Measurements from ENCODE around the gene VAV3. TPM values are rescaled to one million over a fixed set of nuclear protein-coding genes. Genes with fewer than 3 reads are reported as not detected.

The VAV3 gene
- total and polyA plus RNA-seq, 9 of the 15 experiments (the other 6 are each of a cell fraction or from before 2014, with no cell fraction given), result not detected

- BruUV-seq (replicated peaks), result no TSS peak
- Histone ChIP-seq H4K20me1 (replicated peaks; ENCODE audit: control insufficient read depth, insufficient read depth, low read length) (no peaks in the 10 kb centered on the region), H3K9me3 (replicated peaks; ENCODE audit: control insufficient read depth, insufficient read depth, low read depth, low read length) (no peaks in the 10 kb centered on the region), H3K9ac (ENCODE audit: insufficient read depth in 1 of 2, low read depth in 2 of 2, low read length in 2 of 2) (no peak overlapping the region), H3K9me1 (ENCODE audit: control insufficient read depth, insufficient read depth, low read length) (no peaks in the 10 kb centered on the region), H3K27me3 (ENCODE audit: control insufficient read depth in 2 of 2, insufficient read depth in 2 of 2, low read length in 2 of 2) (no peaks in the 10 kb centered on the region), H3K27ac (ENCODE audit: extremely low read depth, low read depth, low read length) (no peak overlapping the region), H3K79me2 (ENCODE audit: control insufficient read depth, insufficient read depth, low read length) (no peaks in the 10 kb centered on the region), H3K4me3 (no peak overlapping the region), H3K4me2 (ENCODE audit: insufficient read depth, low read length) (no peak overlapping the region), H3K36me3 (ENCODE audit: control insufficient read depth, insufficient read depth, low read length) (no peaks in the 10 kb centered on the region), H2AFZ (ENCODE audit: low read depth, low read length) (no peak overlapping the region), H3K4me1 (replicated peaks in 1 of 2; ENCODE audit: control insufficient read depth in 2 of 2, insufficient read depth in 2 of 2, low read length in 2 of 2) (no peaks in the 10 kb centered on the region)
- ChIA-PET POLR2A (interaction anchor here (0.5 kb wide), 1 partner anchor 246 kb away, joined by 4 read pairs; no protein-coding TSS in a partner anchor), CTCF (ENCODE audit: low intra/inter-chr PET ratio) (no interaction called here)
- FAIRE-seq, result no peak
- intact Hi-C loops (cut with micrococcal nuclease) (loop anchor here (10.0 kb wide), 1 partner anchor 57 kb away; no protein-coding TSS in a partner anchor), in situ Hi-C loops (cut with MboI) (no loop called here)
- TF ChIP-seq SPI1 (IDR thresholded peaks at IDR 0.05; ENCODE audit: borderline replicate concordance, low read depth, low read length) (0 out of 2 replicates have a peak, but pooled peaks have one; percentile 41), STAT5B (CRISPR knock-in tag; IDR thresholded peaks at IDR 0.05) (no peak), HMGXB4 (CRISPR knock-in tag; IDR thresholded peaks at IDR 0.05) (no peak), ZNF263 (CRISPR knock-in tag; IDR thresholded peaks at IDR 0.05; ENCODE audit: borderline replicate concordance) (no peak)
- 5% methylated on average over 1 of the region's 1 CpG for WGBS (ENCODE audit: insufficient coverage, low coverage, missing lambda C conversion rate)
- DNase-seq (ENCODE audit: extremely low read depth in 1 of 4, low spot score in 3 of 4), result no peak
- no peak for ATAC-seq
These were observed 87.2 kb downstream of the VAV3 start for GRCh38 chr1:107877745-107878144.

GRCh38 chr1:107877092-107877491, 87.9 kb downstream of the VAV3 start:
- CTCF ChIA-PET (ENCODE audit: low intra/inter-chr PET ratio), result no interaction called here
- intact Hi-C loops (cut with micrococcal nuclease) (loop anchor here (10.0 kb wide), 1 partner anchor 58 kb away; no protein-coding TSS in a partner anchor), in situ Hi-C loops (cut with MboI) (no loop called here)
- no peak for FAIRE-seq
- Histone ChIP-seq H3K9me3 (replicated peaks; ENCODE audit: control insufficient read depth, insufficient read depth, low read depth, low read length) (no peaks in the 10 kb centered on the region), H3K4me3 (no peak overlapping the region), H3K9ac (ENCODE audit: insufficient read depth in 1 of 2, low read depth in 2 of 2, low read length in 2 of 2) (no peak overlapping the region), H2AFZ (ENCODE audit: low read depth, low read length) (no peak overlapping the region), H3K4me2 (ENCODE audit: insufficient read depth, low read length) (no peak overlapping the region), H3K36me3 (ENCODE audit: control insufficient read depth, insufficient read depth, low read length) (no peaks in the 10 kb centered on the region), H3K27ac (ENCODE audit: extremely low read depth, low read depth, low read length) (no peak overlapping the region), H3K27me3 (ENCODE audit: control insufficient read depth in 2 of 2, insufficient read depth in 2 of 2, low read length in 2 of 2) (no peaks in the 10 kb centered on the region), H4K20me1 (replicated peaks; ENCODE audit: control insufficient read depth, insufficient read depth, low read length) (no peaks in the 10 kb centered on the region), H3K9me1 (ENCODE audit: control insufficient read depth, insufficient read depth, low read length) (no peaks in the 10 kb centered on the region), H3K79me2 (ENCODE audit: control insufficient read depth, insufficient read depth, low read length) (no peaks in the 10 kb centered on the region), H3K4me1 (replicated peaks in 1 of 2; ENCODE audit: control insufficient read depth in 2 of 2, insufficient read depth in 2 of 2, low read length in 2 of 2) (no peaks in the 10 kb centered on the region)
- TF ChIP-seq ZNF696 (CRISPR knock-in tag; conservative IDR thresholded peaks at IDR 0.05) (no peak), EWSR1 (IDR thresholded peaks at IDR 0.05; ENCODE audit: borderline replicate concordance, low read depth, partially characterized antibody) (no peak), ELF4 (CRISPR knock-in tag; IDR thresholded peaks at IDR 0.05) (no peak), KHSRP (IDR thresholded peaks at IDR 0.05) (no peak), FOXA1 (IDR thresholded peaks at IDR 0.05; ENCODE audit: borderline replicate concordance) (no peak), CEBPG (CRISPR knock-in tag; IDR thresholded peaks at IDR 0.05) (no peak), CEBPG (tag; conservative IDR thresholded peaks at IDR 0.05 in 1 of 2, IDR thresholded peaks at IDR 0.05 in 1 of 2) (peak in 1 of 2 experiments; percentile 34; a peak in 1 of 4 replicates)
- no TSS peak for BruUV-seq (replicated peaks)
- no peak for DNase-seq (ENCODE audit: extremely low read depth in 1 of 4, low spot score in 3 of 4)
- POLR2A ChIA-PET, result no interaction called here
- ATAC-seq, result no peak
- WGBS (ENCODE audit: insufficient coverage, low coverage, missing lambda C conversion rate), result 0% methylated on average over 2 of the region's 2 CpGs
